ENCODE data around the gene FANCE. TPM values are rescaled to one million over a fixed set of nuclear protein-coding genes. Genes with fewer than 3 reads are reported as not detected.

The FANCE gene
- polyA plus RNA-seq, 2 of the 4 experiments (the other 2 are of a cell fraction): 3.1 to 3.5 TPM

DNA sequence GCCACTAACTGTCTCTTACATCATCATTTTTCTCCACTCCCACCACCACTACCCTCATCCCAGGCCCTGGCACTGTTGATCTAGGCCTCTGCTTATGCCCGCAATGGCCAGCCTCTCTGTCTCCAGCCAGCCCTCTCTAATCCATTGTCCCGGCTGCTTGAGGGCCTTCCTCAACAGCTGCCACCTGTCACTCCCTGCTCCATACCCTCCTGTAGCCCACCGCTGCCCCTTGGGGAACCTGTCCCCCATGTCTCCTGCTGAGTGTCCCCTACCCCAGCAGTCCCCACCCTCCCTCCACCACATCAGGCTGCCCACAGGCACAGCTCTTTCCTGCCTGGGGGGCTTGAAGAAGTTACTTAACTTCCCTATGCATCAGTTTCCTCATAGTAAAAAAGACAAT, 31.4 kb downstream of the FANCE start:
- peaks cover 24% of the 10 kb centered on the region for H3K4me1 ChIP-seq
- no peak for FAIRE-seq
- no peak for TF ChIP-seq NPAS2 (CRISPR knock-in tag; IDR thresholded peaks at IDR 0.05; ENCODE audit: borderline replicate concordance)
- no peak for TF ChIP-seq RCOR1 (IDR thresholded peaks at IDR 0.05; ENCODE audit: low read depth, low read length)
- TF ChIP-seq, protein P1, sequence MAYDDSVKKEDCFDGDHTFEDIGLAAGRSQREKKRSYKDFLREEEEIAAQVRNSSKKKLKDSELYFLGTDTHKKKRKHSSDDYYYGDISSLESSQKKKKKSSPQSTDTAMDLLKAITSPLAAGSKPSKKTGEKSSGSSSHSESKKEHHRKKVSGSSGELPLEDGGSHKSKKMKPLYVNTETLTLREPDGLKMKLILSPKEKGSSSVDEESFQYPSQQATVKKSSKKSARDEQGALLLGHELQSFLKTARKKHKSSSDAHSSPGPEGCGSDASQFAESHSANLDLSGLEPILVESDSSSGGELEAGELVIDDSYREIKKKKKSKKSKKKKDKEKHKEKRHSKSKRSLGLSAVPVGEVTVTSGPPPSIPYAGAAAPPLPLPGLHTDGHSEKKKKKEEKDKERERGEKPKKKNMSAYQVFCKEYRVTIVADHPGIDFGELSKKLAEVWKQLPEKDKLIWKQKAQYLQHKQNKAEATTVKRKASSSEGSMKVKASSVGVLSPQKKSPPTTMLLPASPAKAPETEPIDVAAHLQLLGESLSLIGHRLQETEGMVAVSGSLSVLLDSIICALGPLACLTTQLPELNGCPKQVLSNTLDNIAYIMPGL (CRISPR knock-in tag; IDR thresholded peaks at IDR 0.05; ENCODE audit: borderline replicate concordance): no peak
- no peak for TF ChIP-seq NR3C1 (IDR thresholded peaks at IDR 0.05)
- no peak for ATAC-seq
- WGBS (ENCODE audit: missing lambda C conversion rate): 94% methylated on average over 2 of the region's 3 CpGs
- ChIA-PET CTCF (interaction anchor here (0.5 to 1.1 kb wide), 4 partner anchors 8 to 769 kb away, joined by 3 to 4 read pairs (median 3); no protein-coding TSS in a partner anchor), POLR2A (no interaction called here)
- H3K27ac ChIP-seq: no peak overlapping the region
- DNase-seq (ENCODE audit: low read depth in 1 of 2, low spot score in 1 of 2): no peak
- H3K4me2 ChIP-seq: no peak overlapping the region
- H3K9me3 ChIP-seq: no peaks in the 10 kb centered on the region
- H3K4me3 ChIP-seq: no peak overlapping the region

DNA sequence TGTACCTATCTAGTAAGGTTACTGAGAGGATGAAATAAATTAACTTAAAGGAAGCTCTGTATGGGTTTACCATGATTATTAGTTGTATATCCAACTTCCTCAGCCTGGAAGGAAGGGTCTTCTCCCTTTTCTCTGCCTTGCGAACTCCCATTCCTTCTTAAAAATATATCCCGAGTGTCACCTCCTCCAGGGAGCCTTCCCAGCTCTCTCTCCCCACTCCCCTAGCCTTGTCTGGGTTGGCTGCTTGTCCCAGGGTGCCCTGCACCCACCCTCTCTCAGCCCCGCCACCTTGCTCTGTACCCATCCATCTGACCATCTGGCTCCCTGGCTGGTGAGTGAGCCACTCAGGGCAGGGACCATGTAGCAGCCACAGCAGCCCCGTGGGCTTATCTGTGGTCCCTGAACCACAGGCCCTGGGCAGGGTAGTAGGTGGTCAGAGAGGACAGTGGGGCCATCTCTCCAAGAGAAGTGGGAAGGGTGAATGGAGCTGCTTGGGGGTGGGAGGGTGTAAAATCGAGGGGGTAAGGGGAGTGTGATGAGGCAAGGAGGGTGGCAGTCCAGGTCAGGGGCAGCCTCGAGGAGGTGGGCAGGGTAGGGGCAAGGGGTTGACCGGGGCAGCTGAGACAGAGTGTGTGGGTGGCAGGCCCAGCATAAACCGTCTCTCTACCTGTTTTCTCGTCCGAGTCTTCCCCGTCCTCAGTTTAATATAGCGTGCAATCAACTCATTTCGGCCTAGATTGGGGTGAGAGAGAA, 31.9 kb downstream of the FANCE start:
- POLR2A ChIA-PET: no interaction called here
- CTCF ChIA-PET: interaction anchor here (0.5 to 1.1 kb wide), 6 partner anchors 8 to 770 kb away, joined by 3 to 4 read pairs (median 3); partner anchors contain the start of gene PPARD
- FAIRE-seq: no peak
- H3K4me1 ChIP-seq: peaks cover 25% of the 10 kb centered on the region
- 93% methylated on average over 10 of the region's 13 CpGs for WGBS (ENCODE audit: missing lambda C conversion rate)
- DNase-seq (ENCODE audit: low read depth in 1 of 2, low spot score in 1 of 2): no peak
- no peak overlapping the region for H3K4me3 ChIP-seq
- TF ChIP-seq ZFP36 (IDR thresholded peaks at IDR 0.05; ENCODE audit: borderline replicate concordance, partially characterized antibody) (peak; percentile 42), NR3C1 (IDR thresholded peaks at IDR 0.05) (no peak), FOSL2 (IDR thresholded peaks at IDR 0.05) (no peak), FOSL2 (CRISPR knock-in tag; IDR thresholded peaks at IDR 0.05) (no peak)
- no peak overlapping the region; a peak in 1 of 6 replicates for H3K27ac ChIP-seq
- H3K9me3 ChIP-seq: no peaks in the 10 kb centered on the region
- no peak overlapping the region for H3K4me2 ChIP-seq
- no peak for ATAC-seq

DNA sequence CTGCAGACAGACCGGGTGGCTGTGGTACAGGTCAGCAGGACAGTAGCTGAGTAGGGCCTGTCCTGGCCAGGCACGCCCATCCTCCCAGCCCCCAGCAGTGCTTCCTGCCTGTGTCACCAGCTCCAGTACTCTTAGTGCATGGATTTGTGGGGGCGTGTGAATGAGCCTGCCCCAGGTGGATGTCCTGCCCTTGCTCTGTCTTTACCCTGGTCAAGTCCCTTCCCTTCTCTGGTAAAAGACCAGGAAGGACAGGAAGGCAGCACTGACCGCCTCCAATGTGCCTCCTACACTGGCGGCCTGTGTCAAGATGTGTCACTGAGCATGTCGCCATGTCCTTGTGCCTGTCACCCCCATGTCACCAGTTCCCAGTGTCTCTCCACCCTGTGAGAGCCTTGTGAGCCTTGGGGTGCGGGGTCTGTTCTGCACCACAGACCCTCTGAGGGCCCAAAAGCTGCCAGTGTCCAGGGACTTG, 32.8 kb downstream of the FANCE start:
- ChIA-PET CTCF (no interaction called here), POLR2A (no interaction called here)
- Histone ChIP-seq H3K4me2 (peak overlapping the region; percentile 38; the same call in 2 of the 3 replicates), H3K4me1 (peaks cover 25% of the 10 kb centered on the region), H3K4me3 (no peak overlapping the region), H3K9me3 (no peaks in the 10 kb centered on the region), H3K27ac (peak overlapping the region in 1 of 2 experiments; percentile 82; a peak in 3 of 6 replicates)
- peak; percentile 12 to 34; a peak in 4 of 6 replicates for ATAC-seq
- WGBS (ENCODE audit: missing lambda C conversion rate): 83% methylated on average over 4 of the region's 7 CpGs
- no peak for DNase-seq (ENCODE audit: low read depth in 1 of 2, low spot score in 1 of 2)
- TF ChIP-seq HOXB13 (CRISPR knock-in tag; IDR thresholded peaks at IDR 0.05; ENCODE audit: low read depth) (no peak), MAFK (IDR thresholded peaks at IDR 0.05; ENCODE audit: partially characterized antibody) (no peak), CBX2 (IDR thresholded peaks at IDR 0.05; ENCODE audit: borderline replicate concordance, low read depth) (no peak), NFE2L2 (conservative IDR thresholded peaks at IDR 0.05; ENCODE audit: low read length) (no peak), RNF2 (IDR thresholded peaks at IDR 0.05; ENCODE audit: borderline replicate concordance, low read depth) (no peak), ESRRA (IDR thresholded peaks at IDR 0.05; ENCODE audit: borderline replicate concordance, low read length) (no peak), HDAC2 (IDR thresholded peaks at IDR 0.05) (no peak)
- TF ChIP-seq, protein P2, sequence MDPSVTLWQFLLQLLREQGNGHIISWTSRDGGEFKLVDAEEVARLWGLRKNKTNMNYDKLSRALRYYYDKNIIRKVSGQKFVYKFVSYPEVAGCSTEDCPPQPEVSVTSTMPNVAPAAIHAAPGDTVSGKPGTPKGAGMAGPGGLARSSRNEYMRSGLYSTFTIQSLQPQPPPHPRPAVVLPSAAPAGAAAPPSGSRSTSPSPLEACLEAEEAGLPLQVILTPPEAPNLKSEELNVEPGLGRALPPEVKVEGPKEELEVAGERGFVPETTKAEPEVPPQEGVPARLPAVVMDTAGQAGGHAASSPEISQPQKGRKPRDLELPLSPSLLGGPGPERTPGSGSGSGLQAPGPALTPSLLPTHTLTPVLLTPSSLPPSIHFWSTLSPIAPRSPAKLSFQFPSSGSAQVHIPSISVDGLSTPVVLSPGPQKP (IDR thresholded peaks at IDR 0.05; ENCODE audit: low read depth, low read length): no peak
- no peak for FAIRE-seq

DNA sequence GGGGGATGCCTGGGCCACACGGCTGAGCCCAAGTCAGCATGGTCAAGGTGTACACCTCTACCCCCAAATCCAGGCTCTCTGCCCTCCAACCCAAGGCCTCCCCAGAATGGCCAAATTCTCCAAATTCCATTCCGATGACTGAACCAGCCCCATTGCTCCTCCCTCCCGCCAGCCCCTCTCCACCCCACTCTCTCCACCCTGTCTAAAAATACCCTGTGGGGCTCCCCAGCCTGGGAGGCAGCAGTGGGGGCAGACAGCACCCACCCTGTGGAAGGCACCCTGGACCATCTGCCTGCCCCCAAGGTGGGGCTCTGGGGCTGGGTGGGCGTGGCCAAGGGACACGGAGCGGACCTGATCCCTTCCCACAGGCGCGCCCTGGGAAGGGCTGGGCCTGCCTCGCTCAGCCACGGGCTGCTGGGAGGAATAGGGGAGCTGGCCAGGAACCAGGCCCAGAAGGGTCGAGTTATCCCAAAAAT, 33.3 kb downstream of the FANCE start:
- peaks cover 25% of the 10 kb centered on the region for H3K4me1 ChIP-seq
- WGBS (ENCODE audit: missing lambda C conversion rate): 31% methylated on average over 2 of the region's 11 CpGs
- H3K9me3 ChIP-seq: no peaks in the 10 kb centered on the region
- CTCF ChIA-PET: no interaction called here
- peak in 1 of 2 experiments; percentile 54; a peak in 3 of 6 replicates for ATAC-seq
- H3K27ac ChIP-seq: peak overlapping the region; percentile 30 to 82; a peak in 3 of 6 replicates
- no peak for FAIRE-seq
- TF ChIP-seq FOSL2 (IDR thresholded peaks at IDR 0.05) (no peak), FOSL2 (CRISPR knock-in tag; IDR thresholded peaks at IDR 0.05) (peak; percentile 15; the same call in 1 of the 2 replicates), RNF2 (IDR thresholded peaks at IDR 0.05; ENCODE audit: borderline replicate concordance, low read depth) (no peak)
- H3K4me3 ChIP-seq: no peak overlapping the region
- POLR2A ChIA-PET: no interaction called here
- peak overlapping the region; percentile 38; the same call in 2 of the 3 replicates for H3K4me2 ChIP-seq
- no peak for DNase-seq (ENCODE audit: low read depth in 1 of 2, low spot score in 1 of 2)

Data from A549 (cell line).